ENCODE measurements around the gene CHST8. TPM values are rescaled to one million over a fixed set of nuclear protein-coding genes. Genes with fewer than 3 reads are reported as not detected.
A peak's percentile ranks its signal among the peaks of the same experiment; 100 is the strongest.

The CHST8 gene
- total RNA-seq, 2 donors from 2014 or later = 2.7 TPM; not detected in 1

GRCh38 chr19:33806434-33806881 lies 184.7 kb downstream of the CHST8 start:
- Mint-ChIP-seq H3K36me3 (ENCODE audit: low read depth) (no peaks in the 10 kb centered on the region), H3K27ac (peak overlapping the region; percentile 81), H3K27me3 (no peaks in the 10 kb centered on the region), H3K4me3 (peak overlapping the region; percentile 77), H3K4me1 (peaks cover 24% of the 10 kb centered on the region)
- DNase-seq (no peak), ATAC-seq (peak; percentile 72)
- H3K9me3 ChIP-seq (ENCODE audit: control insufficient read depth, low read length, poor library complexity, severe bottlenecking) = no peaks in the 10 kb centered on the region

GRCh38 chr19:33808399-33808798 lies 186.6 kb downstream of the CHST8 start:
- DNase-seq (no peak), ATAC-seq (no peak)
- Mint-ChIP-seq H3K4me1 (peaks cover 20% of the 10 kb centered on the region), H3K27me3 (no peaks in the 10 kb centered on the region), H3K27ac (peak overlapping the region; percentile 21), H3K36me3 (ENCODE audit: low read depth) (no peaks in the 10 kb centered on the region), H3K4me3 (no peak overlapping the region)
- no peaks in the 10 kb centered on the region for H3K9me3 ChIP-seq (ENCODE audit: control insufficient read depth, low read length, poor library complexity, severe bottlenecking)

GRCh38 chr19:33809960-33810359 lies 188.2 kb downstream of the CHST8 start:
- Mint-ChIP-seq H3K4me3 (no peak overlapping the region), H3K36me3 (ENCODE audit: low read depth) (no peaks in the 10 kb centered on the region), H3K4me1 (peaks cover 19% of the 10 kb centered on the region), H3K27me3 (no peaks in the 10 kb centered on the region), H3K27ac (no peak overlapping the region)
- DNase-seq (no peak), ATAC-seq (no peak)
- no peaks in the 10 kb centered on the region for H3K9me3 ChIP-seq (ENCODE audit: control insufficient read depth, low read length, poor library complexity, severe bottlenecking)

DNA sequence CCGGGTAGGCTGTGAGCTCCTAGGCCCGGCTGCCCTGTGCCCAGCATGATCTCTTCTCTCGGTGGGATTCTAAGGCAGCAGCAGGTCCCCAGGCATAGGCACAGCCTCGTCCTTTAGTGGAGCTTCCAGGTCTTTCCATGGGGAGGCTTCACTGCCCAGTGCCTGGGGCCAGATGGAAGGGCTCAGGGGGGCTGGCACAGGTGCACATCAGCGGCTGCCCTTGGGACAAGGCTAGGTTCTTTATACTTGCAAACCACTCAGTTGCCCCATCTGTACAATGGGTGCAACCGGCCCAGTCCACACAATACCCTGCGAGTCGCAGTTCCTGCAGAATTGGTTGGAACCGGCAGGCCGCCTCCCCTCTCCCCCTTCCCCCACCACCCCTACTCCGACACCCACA lies 189.1 kb downstream of the CHST8 start:
- no peaks in the 10 kb centered on the region for H3K9me3 ChIP-seq (ENCODE audit: control insufficient read depth, low read length, poor library complexity, severe bottlenecking)
- Mint-ChIP-seq H3K36me3 (ENCODE audit: low read depth) (no peaks in the 10 kb centered on the region), H3K4me3 (no peak overlapping the region), H3K27me3 (no peaks in the 10 kb centered on the region), H3K27ac (no peak overlapping the region), H3K4me1 (peaks cover 18% of the 10 kb centered on the region)
- DNase-seq (no peak), ATAC-seq (no peak)

GRCh38 chr19:33811246-33811645 lies 189.5 kb downstream of the CHST8 start:
- H3K27me3 Mint-ChIP-seq = no peaks in the 10 kb centered on the region
- H3K4me1 Mint-ChIP-seq = peaks cover 14% of the 10 kb centered on the region
- ATAC-seq = no peak
- H3K36me3 Mint-ChIP-seq (ENCODE audit: low read depth) = no peaks in the 10 kb centered on the region
- H3K27ac Mint-ChIP-seq = no peak overlapping the region
- no peaks in the 10 kb centered on the region for H3K9me3 ChIP-seq (ENCODE audit: control insufficient read depth, low read length, poor library complexity, severe bottlenecking)
- no peak overlapping the region for H3K4me3 Mint-ChIP-seq
- DNase-seq = no peak

- ATAC-seq = no peak
- no peak for DNase-seq
- Mint-ChIP-seq H3K27me3 (no peaks in the 10 kb centered on the region), H3K36me3 (ENCODE audit: low read depth) (no peaks in the 10 kb centered on the region), H3K4me3 (no peak overlapping the region), H3K27ac (no peak overlapping the region), H3K4me1 (peaks cover 9% of the 10 kb centered on the region)
- H3K9me3 ChIP-seq (ENCODE audit: control insufficient read depth, low read length, poor library complexity, severe bottlenecking) = no peaks in the 10 kb centered on the region
Observed at GRCh38 chr19:33811736-33812387, 190.1 kb downstream of the CHST8 start.

DNA sequence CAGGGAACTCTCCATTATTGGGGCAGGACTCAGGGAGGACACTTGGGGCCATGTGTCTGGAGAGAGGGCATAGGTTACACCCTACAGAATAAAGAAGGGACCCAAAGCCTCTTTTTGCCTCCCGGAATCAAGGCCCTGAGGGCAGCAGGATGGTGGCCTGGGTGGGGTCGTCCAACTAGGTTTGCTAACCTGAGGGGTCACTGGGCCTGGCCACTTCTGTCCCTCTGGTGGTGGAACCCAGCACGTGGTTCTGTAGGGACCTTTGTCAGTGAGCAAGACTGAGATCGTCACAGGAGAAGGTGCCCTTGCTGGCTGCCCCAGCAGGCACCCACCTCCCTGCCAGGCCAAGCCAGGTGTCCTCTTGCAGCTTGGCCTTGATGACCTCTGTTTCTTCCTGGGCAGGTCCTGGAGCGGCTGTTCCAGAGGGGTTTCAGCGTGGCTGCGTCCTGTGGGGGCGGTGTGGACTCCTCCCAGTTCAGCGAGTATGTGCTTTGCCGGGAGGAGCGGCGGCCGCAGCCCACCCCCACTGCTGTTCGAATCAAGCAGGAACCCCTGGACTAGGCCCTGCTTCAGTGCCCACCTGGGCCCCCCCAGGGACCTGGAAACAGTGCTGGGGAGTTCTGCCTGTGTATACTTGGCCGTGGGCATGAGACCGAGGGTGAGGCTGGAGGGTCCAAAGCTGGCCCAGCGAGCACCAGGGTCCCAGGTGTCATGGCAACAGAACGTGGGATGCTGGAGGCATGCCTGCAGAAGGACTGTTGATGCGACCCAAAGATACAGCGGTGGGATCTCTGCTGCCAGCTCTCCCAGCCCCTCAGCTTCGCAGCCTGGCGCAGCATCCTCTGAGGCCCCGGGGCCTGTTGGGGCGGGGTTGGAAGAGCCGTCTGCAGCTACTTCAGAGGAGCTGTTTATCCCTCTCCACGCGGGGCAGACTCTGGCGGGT lies 190.9 kb downstream of the CHST8 start:
- H3K4me1 Mint-ChIP-seq = peaks cover 11% of the 10 kb centered on the region
- no peak overlapping the region for H3K27ac Mint-ChIP-seq
- no peaks in the 10 kb centered on the region for H3K9me3 ChIP-seq (ENCODE audit: control insufficient read depth, low read length, poor library complexity, severe bottlenecking)
- H3K36me3 Mint-ChIP-seq (ENCODE audit: low read depth) = no peaks in the 10 kb centered on the region
- ATAC-seq (no peak), DNase-seq (no peak)
- no peak overlapping the region for H3K4me3 Mint-ChIP-seq
- H3K27me3 Mint-ChIP-seq = no peaks in the 10 kb centered on the region

DNA sequence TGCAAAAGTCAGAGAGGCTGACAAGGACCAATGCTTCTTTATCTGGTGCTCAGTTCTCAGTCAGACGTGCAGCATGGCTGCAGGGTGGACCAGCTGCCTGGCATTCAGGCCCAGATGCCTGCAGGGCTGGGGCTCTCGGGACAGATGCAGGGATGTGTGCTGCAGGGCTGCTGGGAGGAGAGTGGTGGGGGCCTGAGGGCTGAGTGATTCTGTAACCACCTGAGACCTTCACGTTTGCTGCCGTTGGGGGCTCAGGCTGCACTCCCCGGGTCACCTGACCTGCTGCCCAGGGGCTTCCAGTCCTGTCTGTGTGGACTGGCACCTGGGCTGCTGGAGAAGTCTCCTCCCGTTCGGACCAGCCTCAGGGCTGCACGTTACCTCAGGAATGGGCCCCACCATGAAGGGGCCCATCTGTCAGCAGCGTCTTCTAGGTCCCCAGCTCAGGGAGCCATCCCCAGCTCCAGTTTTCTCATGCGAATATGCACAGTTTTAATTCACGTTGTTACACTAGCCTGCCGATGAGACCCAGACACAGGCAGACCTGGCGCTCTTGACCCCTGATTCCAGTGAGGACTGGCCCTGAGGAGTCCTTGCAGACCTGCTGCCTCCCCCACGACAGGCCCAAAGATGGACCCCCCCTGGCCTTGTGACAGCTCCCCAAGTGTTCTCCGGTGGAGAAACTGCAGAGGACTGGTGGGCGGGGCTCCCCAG lies 191.8 kb downstream of the CHST8 start:
- no peak for ATAC-seq
- DNase-seq = no peak
- no peaks in the 10 kb centered on the region for H3K27me3 Mint-ChIP-seq
- H3K4me3 Mint-ChIP-seq = no peak overlapping the region
- H3K27ac Mint-ChIP-seq = peak overlapping the region; percentile 39
- peaks cover 5% of the 10 kb centered on the region for H3K4me1 Mint-ChIP-seq
- no peaks in the 10 kb centered on the region for H3K36me3 Mint-ChIP-seq (ENCODE audit: low read depth)
- H3K9me3 ChIP-seq (ENCODE audit: control insufficient read depth, low read length, poor library complexity, severe bottlenecking) = no peaks in the 10 kb centered on the region

DNA sequence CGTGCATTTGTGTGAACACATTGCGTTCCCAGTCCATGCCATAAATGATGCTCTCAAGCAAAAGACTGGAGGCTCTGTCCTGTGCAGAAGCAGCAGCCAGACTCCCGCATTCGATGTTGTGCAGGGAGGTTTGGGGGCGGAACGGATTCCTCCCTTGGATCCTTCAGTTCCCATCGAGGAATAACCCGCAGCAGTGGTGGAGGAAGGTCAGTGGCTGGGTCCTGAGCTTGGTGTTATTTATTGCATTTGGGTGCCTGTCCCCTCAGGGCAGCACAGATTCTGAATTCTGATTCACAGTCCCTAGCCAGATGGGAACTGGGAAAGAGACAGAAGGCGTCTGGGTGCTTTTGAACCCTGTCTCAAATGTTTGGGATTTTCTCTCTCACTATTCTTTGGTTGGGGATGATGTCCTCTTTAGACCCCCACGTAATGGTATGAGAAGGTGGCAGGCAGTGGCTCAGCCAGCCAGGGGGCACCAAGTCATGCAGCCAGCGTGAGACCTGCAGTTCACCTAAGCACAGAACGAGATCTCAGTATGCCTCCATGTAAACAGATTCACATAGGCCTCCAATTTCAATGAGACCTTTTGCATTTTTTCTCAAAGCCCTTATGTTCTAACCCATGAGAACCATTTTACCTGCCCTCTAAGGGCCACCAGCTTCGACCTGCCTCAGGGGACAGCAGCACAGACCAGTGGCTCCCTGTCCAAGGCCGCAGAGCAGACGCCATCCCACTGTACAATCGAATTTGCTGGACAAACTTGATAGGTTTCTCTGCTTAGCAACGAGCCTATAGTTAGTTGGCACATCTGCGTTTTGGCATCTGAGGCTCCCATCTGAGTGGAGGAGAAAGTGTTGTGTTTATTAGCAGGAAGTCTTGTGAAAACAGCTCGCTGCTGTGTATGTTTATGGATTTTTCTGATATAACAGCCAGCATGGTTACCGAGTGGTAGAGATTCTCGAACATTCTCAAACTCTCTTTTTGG lies 192.7 kb downstream of the CHST8 start:
- Mint-ChIP-seq H3K36me3 (ENCODE audit: low read depth) (no peaks in the 10 kb centered on the region), H3K4me3 (no peak overlapping the region), H3K4me1 (peaks cover 10% of the 10 kb centered on the region), H3K27ac (peak overlapping the region; percentile 39), H3K27me3 (no peaks in the 10 kb centered on the region)
- H3K9me3 ChIP-seq (ENCODE audit: control insufficient read depth, low read length, poor library complexity, severe bottlenecking) = no peaks in the 10 kb centered on the region
- DNase-seq (no peak), ATAC-seq (no peak)

DNA sequence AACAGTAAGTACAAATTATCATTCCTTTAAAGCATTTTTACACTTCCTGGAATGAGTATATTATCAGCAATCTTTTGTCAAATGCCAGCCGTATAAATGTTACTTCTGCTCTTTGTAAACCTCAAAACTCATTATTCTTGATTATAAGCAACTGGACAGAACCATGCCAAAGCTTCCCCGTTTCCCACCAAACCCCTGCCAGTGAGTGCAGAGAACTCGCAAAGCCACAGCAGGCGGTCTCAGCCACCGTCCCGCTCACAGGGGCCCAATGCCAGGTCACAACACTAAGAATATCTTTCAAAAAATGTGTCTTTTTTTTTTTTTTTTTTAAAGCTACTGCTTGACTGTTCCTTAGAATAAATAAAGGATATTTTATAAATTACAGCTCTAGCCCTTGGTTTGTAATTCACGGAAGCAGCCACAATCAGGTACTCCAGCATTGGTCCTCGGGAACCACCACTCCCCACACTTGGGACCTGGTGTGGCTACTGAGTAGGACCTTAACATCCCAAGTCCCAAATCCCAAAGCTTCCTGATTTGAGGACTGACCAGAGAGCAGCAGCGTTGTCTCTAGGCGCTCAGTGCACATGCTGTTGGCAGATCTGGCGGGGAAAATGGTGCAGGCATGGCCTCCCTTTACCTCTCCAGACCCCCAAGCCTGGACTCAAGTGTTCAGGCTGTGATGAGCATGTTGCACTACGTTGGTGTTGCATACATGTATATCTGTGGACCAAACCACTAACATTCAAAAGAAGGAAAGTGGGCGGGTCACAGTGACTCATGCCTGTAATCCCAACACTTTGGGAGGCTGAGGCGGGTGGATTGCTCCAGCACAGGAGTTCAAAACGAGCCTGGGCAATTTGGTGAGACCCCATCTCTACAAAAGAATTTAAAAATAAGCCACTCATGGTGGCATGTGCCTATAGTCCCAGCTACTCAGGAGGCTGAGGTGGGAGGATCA lies 193.9 kb downstream of the CHST8 start:
- H3K36me3 Mint-ChIP-seq (ENCODE audit: low read depth) = no peaks in the 10 kb centered on the region
- ATAC-seq (no peak), DNase-seq (no peak)
- H3K4me3 Mint-ChIP-seq = no peak overlapping the region
- H3K4me1 Mint-ChIP-seq = peaks cover 12% of the 10 kb centered on the region
- no peaks in the 10 kb centered on the region for H3K9me3 ChIP-seq (ENCODE audit: control insufficient read depth, low read length, poor library complexity, severe bottlenecking)
- H3K27me3 Mint-ChIP-seq = no peaks in the 10 kb centered on the region
- no peak overlapping the region for H3K27ac Mint-ChIP-seq

DNA sequence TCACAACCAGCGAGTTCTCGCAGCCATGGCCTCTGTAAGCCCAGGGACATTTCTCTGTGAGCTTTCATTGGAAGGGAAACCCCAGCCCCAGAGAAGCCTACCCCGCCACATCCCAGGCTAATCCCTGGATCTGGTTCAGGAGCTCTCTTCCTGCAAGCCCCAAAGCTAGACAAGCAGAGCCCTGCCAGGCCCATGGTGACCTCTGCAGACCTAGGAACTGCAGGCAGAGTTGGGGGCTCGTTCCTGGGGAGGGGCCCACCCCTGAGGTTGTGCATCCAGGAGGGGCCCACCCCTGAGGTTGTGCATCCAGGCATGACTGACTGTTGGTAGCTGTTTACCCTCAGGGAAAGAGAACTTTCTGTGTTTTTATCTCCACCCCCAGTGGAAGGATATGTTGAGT lies 196.7 kb downstream of the CHST8 start:
- no peaks in the 10 kb centered on the region for H3K36me3 Mint-ChIP-seq (ENCODE audit: low read depth)
- no peaks in the 10 kb centered on the region for H3K27me3 Mint-ChIP-seq
- peaks cover 17% of the 10 kb centered on the region for H3K4me1 Mint-ChIP-seq
- DNase-seq (no peak), ATAC-seq (no peak)
- no peak overlapping the region for H3K4me3 Mint-ChIP-seq
- peak overlapping the region; percentile 47 for H3K27ac Mint-ChIP-seq
- H3K9me3 ChIP-seq (ENCODE audit: control insufficient read depth, low read length, poor library complexity, severe bottlenecking) = no peaks in the 10 kb centered on the region

All from T-helper 17 cell (primary cell).